Measurements from ENCODE around the gene TIMP1.

The TIMP1 gene

DNA sequence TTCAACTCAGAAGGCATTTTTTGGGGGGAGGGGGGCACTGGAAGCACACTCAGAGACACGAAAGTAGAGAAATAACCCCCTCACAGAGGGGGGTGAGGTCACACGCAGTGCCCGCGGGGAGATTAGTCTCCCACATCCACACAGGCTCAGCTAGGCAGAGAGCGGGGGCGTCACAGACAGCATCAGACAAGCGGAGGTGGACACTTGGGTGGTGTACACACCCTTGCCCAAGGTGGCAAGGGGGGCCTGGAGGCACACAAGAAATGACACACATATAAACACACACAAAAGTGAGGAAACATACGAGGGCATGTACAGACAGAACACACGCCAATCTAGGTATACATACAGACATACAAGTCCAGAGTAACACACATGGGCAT lies 38.1 kb downstream of the TIMP1 start:
- Histone ChIP-seq H3K4me1 (ENCODE audit: insufficient read depth, poor library complexity, severe bottlenecking) (no peaks in the 10 kb centered on the region), H3K9me3 (ENCODE audit: severe bottlenecking) (no peaks in the 10 kb centered on the region), H3K36me3 (ENCODE audit: low read depth) (no peaks in the 10 kb centered on the region), H3K27ac (ENCODE audit: poor library complexity, severe bottlenecking) (no peak overlapping the region), H3K4me3 (ENCODE audit: severe bottlenecking) (no peak overlapping the region), H3K27me3 (ENCODE audit: insufficient read depth, poor library complexity, severe bottlenecking) (no peaks in the 10 kb centered on the region)
- TF ChIP-seq, protein P1, sequence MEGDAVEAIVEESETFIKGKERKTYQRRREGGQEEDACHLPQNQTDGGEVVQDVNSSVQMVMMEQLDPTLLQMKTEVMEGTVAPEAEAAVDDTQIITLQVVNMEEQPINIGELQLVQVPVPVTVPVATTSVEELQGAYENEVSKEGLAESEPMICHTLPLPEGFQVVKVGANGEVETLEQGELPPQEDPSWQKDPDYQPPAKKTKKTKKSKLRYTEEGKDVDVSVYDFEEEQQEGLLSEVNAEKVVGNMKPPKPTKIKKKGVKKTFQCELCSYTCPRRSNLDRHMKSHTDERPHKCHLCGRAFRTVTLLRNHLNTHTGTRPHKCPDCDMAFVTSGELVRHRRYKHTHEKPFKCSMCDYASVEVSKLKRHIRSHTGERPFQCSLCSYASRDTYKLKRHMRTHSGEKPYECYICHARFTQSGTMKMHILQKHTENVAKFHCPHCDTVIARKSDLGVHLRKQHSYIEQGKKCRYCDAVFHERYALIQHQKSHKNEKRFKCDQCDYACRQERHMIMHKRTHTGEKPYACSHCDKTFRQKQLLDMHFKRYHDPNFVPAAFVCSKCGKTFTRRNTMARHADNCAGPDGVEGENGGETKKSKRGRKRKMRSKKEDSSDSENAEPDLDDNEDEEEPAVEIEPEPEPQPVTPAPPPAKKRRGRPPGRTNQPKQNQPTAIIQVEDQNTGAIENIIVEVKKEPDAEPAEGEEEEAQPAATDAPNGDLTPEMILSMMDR (IDR thresholded peaks at IDR 0.05; ENCODE audit: poor library complexity, severe bottlenecking): no peak
- DNase-seq (ENCODE audit: low spot score) (no peak), ATAC-seq (ENCODE audit: low read depth) (no peak)

GRCh38 chrX:47621851-47622250 lies 39.6 kb downstream of the TIMP1 start:
- DNase-seq (ENCODE audit: low spot score) (no peak), ATAC-seq (ENCODE audit: low read depth) (no peak)
- no peak overlapping the region for H3K27ac ChIP-seq (ENCODE audit: poor library complexity, severe bottlenecking)
- TF ChIP-seq, protein P1 (IDR thresholded peaks at IDR 0.05; ENCODE audit: poor library complexity, severe bottlenecking): no peak
- H3K4me3 ChIP-seq (ENCODE audit: severe bottlenecking): no peak overlapping the region
- no peaks in the 10 kb centered on the region for H3K4me1 ChIP-seq (ENCODE audit: insufficient read depth, poor library complexity, severe bottlenecking)
- no peaks in the 10 kb centered on the region for H3K36me3 ChIP-seq (ENCODE audit: low read depth)
- no peaks in the 10 kb centered on the region for H3K27me3 ChIP-seq (ENCODE audit: insufficient read depth, poor library complexity, severe bottlenecking)
- H3K9me3 ChIP-seq (ENCODE audit: severe bottlenecking): no peaks in the 10 kb centered on the region

GRCh38 chrX:47623540-47624027 lies 41.3 kb downstream of the TIMP1 start:
- Histone ChIP-seq H3K27me3 (ENCODE audit: insufficient read depth, poor library complexity, severe bottlenecking) (no peaks in the 10 kb centered on the region), H3K36me3 (ENCODE audit: low read depth) (no peaks in the 10 kb centered on the region), H3K4me3 (ENCODE audit: severe bottlenecking) (peak overlapping the region; percentile 14), H3K9me3 (ENCODE audit: severe bottlenecking) (no peaks in the 10 kb centered on the region), H3K4me1 (ENCODE audit: insufficient read depth, poor library complexity, severe bottlenecking) (no peaks in the 10 kb centered on the region), H3K27ac (ENCODE audit: poor library complexity, severe bottlenecking) (no peak overlapping the region)
- peak; percentile 57 for DNase-seq (ENCODE audit: low spot score)
- peak; percentile 82 for ATAC-seq (ENCODE audit: low read depth)
- TF ChIP-seq, protein P1 (IDR thresholded peaks at IDR 0.05; ENCODE audit: poor library complexity, severe bottlenecking): no peak

DNA sequence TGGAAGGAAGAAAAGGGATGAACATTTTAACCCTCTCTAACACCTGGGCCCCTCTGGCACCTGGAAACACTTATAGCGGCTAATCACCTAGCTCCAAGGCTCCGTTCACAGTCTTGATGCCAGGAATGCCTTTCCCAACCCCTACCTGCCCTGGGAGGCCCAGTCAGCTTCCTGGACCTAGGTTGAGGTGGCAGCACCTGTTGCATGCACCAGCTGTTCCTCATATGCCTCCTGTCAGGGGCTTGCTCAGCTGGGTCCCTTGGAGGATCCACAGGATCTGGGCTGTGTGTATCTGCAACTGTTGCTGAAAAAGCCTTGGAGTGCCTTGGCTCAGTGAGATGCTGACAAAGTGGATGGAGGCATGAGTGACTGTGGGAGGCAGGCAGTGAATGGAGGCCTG lies 43.1 kb downstream of the TIMP1 start:
- DNase-seq (ENCODE audit: low spot score): no peak
- TF ChIP-seq, protein P1 (IDR thresholded peaks at IDR 0.05; ENCODE audit: poor library complexity, severe bottlenecking): no peak

GRCh38 chrX:47628982-47629381 lies 46.7 kb downstream of the TIMP1 start:
- Histone ChIP-seq H3K36me3 (ENCODE audit: low read depth) (no peaks in the 10 kb centered on the region), H3K9me3 (ENCODE audit: severe bottlenecking) (no peaks in the 10 kb centered on the region), H3K4me3 (ENCODE audit: severe bottlenecking) (no peak overlapping the region), H3K27me3 (ENCODE audit: insufficient read depth, poor library complexity, severe bottlenecking) (no peaks in the 10 kb centered on the region), H3K4me1 (ENCODE audit: insufficient read depth, poor library complexity, severe bottlenecking) (no peaks in the 10 kb centered on the region), H3K27ac (ENCODE audit: poor library complexity, severe bottlenecking) (no peak overlapping the region)
- TF ChIP-seq, protein P1 (IDR thresholded peaks at IDR 0.05; ENCODE audit: poor library complexity, severe bottlenecking): no peak
- ATAC-seq (ENCODE audit: low read depth) (no peak), DNase-seq (ENCODE audit: low spot score) (no peak)

More for the DNA sequence above, 43.1 kb downstream of the TIMP1 start:
- ATAC-seq (ENCODE audit: low read depth): no peak
- Histone ChIP-seq H3K27ac (ENCODE audit: poor library complexity, severe bottlenecking) (no peak overlapping the region), H3K9me3 (ENCODE audit: severe bottlenecking) (no peaks in the 10 kb centered on the region), H3K27me3 (ENCODE audit: insufficient read depth, poor library complexity, severe bottlenecking) (no peaks in the 10 kb centered on the region), H3K4me1 (ENCODE audit: insufficient read depth, poor library complexity, severe bottlenecking) (no peaks in the 10 kb centered on the region), H3K36me3 (ENCODE audit: low read depth) (no peaks in the 10 kb centered on the region), H3K4me3 (ENCODE audit: severe bottlenecking) (no peak overlapping the region)

Data from RWPE2 (cell line).